ENCODE data around the gene GSG1. TPM values are rescaled to one million over a fixed set of nuclear protein-coding genes. Genes with fewer than 3 reads are reported as not detected.

GSG1 gene
- polyA plus RNA-seq, 2 of the 4 experiments (the other 2 are of a cell fraction): 0.06 TPM; not detected in 1

GRCh38 chr12:13099066-13099843 is 4.2 kb downstream of the GSG1 start:
- DNase-seq (ENCODE audit: low read depth in 1 of 2, low spot score in 1 of 2) (no peak), ATAC-seq (no peak), FAIRE-seq (no peak)
- peak overlapping the region; percentile 97 for H3K4me2 ChIP-seq
- peak overlapping the region; percentile 95 for H3K27ac ChIP-seq
- 57% methylated on average over 8 of the region's 8 CpGs for WGBS (ENCODE audit: missing lambda C conversion rate)
- peaks cover 66% of the 10 kb centered on the region for H3K4me1 ChIP-seq
- no peaks in the 10 kb centered on the region for H3K9me3 ChIP-seq
- TF ChIP-seq HEYL (CRISPR knock-in tag; IDR thresholded peaks at IDR 0.05) (no peak), HOXB5 (CRISPR knock-in tag; IDR thresholded peaks at IDR 0.05) (peak; percentile 43), ESRRA (IDR thresholded peaks at IDR 0.05; ENCODE audit: borderline replicate concordance, low read length) (no peak), NR3C1 (IDR thresholded peaks at IDR 0.05) (no peak), MYC (IDR thresholded peaks at IDR 0.05; ENCODE audit: borderline replicate concordance, low read length) (no peak), ZNF302 (CRISPR knock-in tag; IDR thresholded peaks at IDR 0.05) (0 out of 2 replicates have a peak, but pooled peaks have one; percentile 26), HDAC2 (IDR thresholded peaks at IDR 0.05) (no peak), EHF (CRISPR knock-in tag; IDR thresholded peaks at IDR 0.05) (peak; percentile 47; the same call in 1 of the 2 replicates), MAFK (IDR thresholded peaks at IDR 0.05; ENCODE audit: partially characterized antibody) (peak; percentile 67)
- no peak overlapping the region for H3K4me3 ChIP-seq
- CTCF ChIA-PET: interaction anchor here (0.7 to 8.5 kb wide), 17 partner anchors 10 to 1056 kb away, joined by 3 to 189 read pairs (median 4); partner anchors contain the start of gene EMP1
- POLR2A ChIA-PET: interaction anchor here (1.0 to 2.0 kb wide), 5 partner anchors 26 to 113 kb away, joined by 3 to 14 read pairs (median 8); partner anchors contain the start of gene EMP1

GRCh38 chr12:13097491-13098011 is 5.9 kb downstream of the GSG1 start:
- H3K4me3 ChIP-seq: no peak overlapping the region; the same call in 2 of the 3 replicates
- no peak for DNase-seq (ENCODE audit: low read depth in 1 of 2, low spot score in 1 of 2)
- peak overlapping the region; percentile 97 for H3K4me2 ChIP-seq
- POLR2A ChIA-PET: interaction anchor here (0.9 to 2.0 kb wide), 5 partner anchors 99 to 115 kb away, joined by 3 to 12 read pairs (median 5); partner anchors contain the start of gene EMP1
- H3K4me1 ChIP-seq: peaks cover 66% of the 10 kb centered on the region
- no peak for FAIRE-seq
- no peak for TF ChIP-seq MYC (IDR thresholded peaks at IDR 0.05; ENCODE audit: borderline replicate concordance, low read length)
- no peak for TF ChIP-seq RARB (CRISPR knock-in tag; IDR thresholded peaks at IDR 0.05)
- no peak for TF ChIP-seq TP53 (CRISPR knock-in tag; IDR thresholded peaks at IDR 0.05)
- TF ChIP-seq MAZ (IDR thresholded peaks at IDR 0.05; ENCODE audit: borderline replicate concordance, low read depth, low read length): no peak
- no peak for TF ChIP-seq GATA3 (IDR thresholded peaks at IDR 0.05; ENCODE audit: borderline replicate concordance)
- TF ChIP-seq NR3C1 (IDR thresholded peaks at IDR 0.05): no peak
- no peak for TF ChIP-seq HDAC2 (IDR thresholded peaks at IDR 0.05)
- no peak for TF ChIP-seq SREBF2 (IDR thresholded peaks at IDR 0.05)
- TF ChIP-seq KDM5A (IDR thresholded peaks at IDR 0.05): no peak
- no peak for TF ChIP-seq HES2 (IDR thresholded peaks at IDR 0.05)
- TF ChIP-seq CHD2 (IDR thresholded peaks at IDR 0.05; ENCODE audit: low read length, partially characterized antibody): no peak
- TF ChIP-seq ZFP36 (IDR thresholded peaks at IDR 0.05; ENCODE audit: borderline replicate concordance, partially characterized antibody): no peak
- TF ChIP-seq NFE2L2 (conservative IDR thresholded peaks at IDR 0.05; ENCODE audit: low read length): no peak
- TF ChIP-seq CBX2 (IDR thresholded peaks at IDR 0.05; ENCODE audit: borderline replicate concordance, low read depth): no peak
- no peak for TF ChIP-seq NPAS2 (CRISPR knock-in tag; IDR thresholded peaks at IDR 0.05; ENCODE audit: borderline replicate concordance)
- TF ChIP-seq FOXS1 (CRISPR knock-in tag; IDR thresholded peaks at IDR 0.05): no peak
- TF ChIP-seq RNF2 (IDR thresholded peaks at IDR 0.05; ENCODE audit: borderline replicate concordance, low read depth): no peak
- ATAC-seq: no peak
- no peaks in the 10 kb centered on the region for H3K9me3 ChIP-seq
- peak overlapping the region; percentile 95 for H3K27ac ChIP-seq
- WGBS (ENCODE audit: missing lambda C conversion rate): 73% methylated on average over 9 of the region's 9 CpGs
- CTCF ChIA-PET: interaction anchor here (0.7 to 8.5 kb wide), 15 partner anchors 13 to 260 kb away, joined by 3 to 189 read pairs (median 5); no protein-coding TSS in a partner anchor
